CD4-positive, alpha-beta T cell (primary cell): ENCODE measurements around the gene WASF3. TPM values are rescaled to one million over a fixed set of nuclear protein-coding genes. Genes with fewer than 3 reads are reported as not detected.

ENCODE experiments used
- ATAC-seq: fragments of 200-7000 bp; cut with Tn5 transposase; one replicate; pipeline ENCODE4 v1.10.0; 2022; ENCODE audit warnings: mild to moderate bottlenecking; ENCODE audit not compliant: poor library complexity
- CTCF ChIA-PET: fragments of 350-600 bp; sonication (Branson Sonifier 250); formaldehyde crosslinking; loops from one replicate; lab custom pipeline; 2021; ENCODE audit warnings: antibody characterized with exemption, inconsistent platforms; lab: Charles Lee
- POLR2A ChIA-PET: fragments of 350-600 bp; sonication (Branson Sonifier 250); formaldehyde crosslinking; loops from one replicate; lab custom pipeline; 2021; ENCODE audit warnings: antibody characterized with exemption, inconsistent platforms; lab: Charles Lee
- DNase-seq, 14 experiments: peaks; one replicate each; pipeline ENCODE4 v3.0.0-alpha.2; 2013 to 2020; ENCODE audit warnings: mixed read lengths in 2 of 14
- H3K27ac ChIP-seq, 2 donors: one replicate each; pipeline versions ENCODE4 v1.5.1 to v1.7.0; 2013; ENCODE audit warnings: low read length in 2 of 2, low read depth in 1 of 2, mild to moderate bottlenecking in 1 of 2
- H3K27me3 ChIP-seq, 2 experiments: 1 replicate in 1 of 2; 2 replicates in 1 of 2; pipeline versions ENCODE4 v1.6.1 to v1.7.0; 2013; ENCODE audit warnings: low read length in 2 of 2, control low read depth in 1 of 2, mild to moderate bottlenecking in 1 of 2, moderate library complexity in 1 of 2; ENCODE audit not compliant: insufficient read depth in 2 of 2, control insufficient read depth in 1 of 2
- H3K36me3 ChIP-seq: one replicate; pipeline ENCODE4 v1.6.1; 2013; ENCODE audit warnings: low read length, control low read depth; ENCODE audit not compliant: insufficient read depth
- H3K4me1 ChIP-seq: one replicate; pipeline ENCODE4 v1.6.1; 2013; ENCODE audit warnings: low read length, control low read depth; ENCODE audit not compliant: insufficient read depth
- H3K4me3 ChIP-seq: one replicate; pipeline ENCODE4 v1.5.1; 2013; ENCODE audit warnings: mild to moderate bottlenecking, low read length, moderate library complexity
- H3K9me3 ChIP-seq, 2 experiments: 1 replicate in 1 of 2; 2 replicates in 1 of 2; pipeline versions ENCODE4 v1.6.1 to v1.7.0; 2013; ENCODE audit warnings: low read length in 2 of 2, mild to moderate bottlenecking in 2 of 2, control low read depth in 1 of 2, moderate library complexity in 1 of 2; ENCODE audit not compliant: control insufficient read depth in 1 of 2, insufficient read depth in 1 of 2
- H3K27ac Mint-ChIP-seq: one replicate; pipeline ENCODE4 v1.8.0; 2020; ENCODE audit warnings: mixed read lengths
- H3K27me3 Mint-ChIP-seq: one replicate; pipeline ENCODE4 v1.8.0; 2021; ENCODE audit warnings: mixed read lengths
- H3K36me3 Mint-ChIP-seq: one replicate; pipeline ENCODE4 v1.8.0; 2021; ENCODE audit warnings: low read depth, mixed read lengths
- H3K4me1 Mint-ChIP-seq: one replicate; pipeline ENCODE4 v1.8.0; 2021; ENCODE audit warnings: low read depth, mixed read lengths
- H3K4me3 Mint-ChIP-seq: one replicate; pipeline ENCODE4 v1.8.0; 2020; ENCODE audit warnings: mild to moderate bottlenecking, mixed read lengths
- H3K9me3 Mint-ChIP-seq: one replicate; pipeline ENCODE4 v1.8.0; 2020; ENCODE audit warnings: mixed read lengths
- intact Hi-C, 2 experiments: fragments of 100-400 bp; cut with DNase I in 1 of 2; cut with micrococcal nuclease in 1 of 2; formaldehyde crosslinking; loops; one replicate each; pipeline versions ENCODE4 v1.15.1 to v1.9.0; 2023 to 2025; cut with DNase I, micrococcal nuclease
- total RNA-seq, 174 experiments: library from RNA in 2 of 174; stranded (reverse) in 2 of 174; gene quantifications; one replicate each; pipeline ENCODE4 v1.2.3 and lab custom pipeline; 2021 to 2026
- TF ChIP-seq, protein P1 (sequence below): fragments of 200-600 bp; IDR thresholded peaks from one replicate; pipeline ENCODE4 v1.8.0; 2022; ENCODE audit warnings: antibody characterized with exemption, mild to moderate bottlenecking

The WASF3 gene
- total RNA-seq, 2 experiments from 2014 or later = 0.08 TPM; not detected in 1

DNA sequence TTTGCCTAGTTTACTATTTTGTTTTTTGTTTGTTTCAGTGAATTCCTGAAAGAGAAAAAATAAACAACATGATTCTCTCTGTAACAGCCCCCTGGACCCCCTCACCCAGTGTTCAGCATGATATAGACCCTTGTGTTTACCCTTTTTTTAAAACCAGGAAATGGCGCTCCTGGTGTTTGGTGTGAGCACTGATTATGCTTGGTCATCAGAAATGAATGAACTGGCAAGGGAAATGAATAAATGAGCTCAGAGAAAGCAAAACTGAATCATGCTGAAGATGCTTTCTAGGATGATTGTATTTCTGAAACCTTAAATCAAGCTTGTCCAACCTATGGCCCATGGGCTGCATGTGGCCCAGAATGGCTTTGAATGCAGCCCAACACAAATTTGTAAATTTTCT lies 22.1 kb downstream of the WASF3 start:
- Histone ChIP-seq H3K9me3 (peaks cover 4 to 9% of the 10 kb centered on the region in 2 experiments), H3K36me3 (no peaks in the 10 kb centered on the region), H3K27ac (no peak overlapping the region), H3K4me3 (no peak overlapping the region), H3K27me3 (peaks cover 0 to 8% of the 10 kb centered on the region in 2 experiments), H3K4me1 (no peaks in the 10 kb centered on the region)
- CTCF ChIA-PET = no interaction called here
- no peaks in the 10 kb centered on the region for H3K4me1 Mint-ChIP-seq
- TF ChIP-seq, protein P1, sequence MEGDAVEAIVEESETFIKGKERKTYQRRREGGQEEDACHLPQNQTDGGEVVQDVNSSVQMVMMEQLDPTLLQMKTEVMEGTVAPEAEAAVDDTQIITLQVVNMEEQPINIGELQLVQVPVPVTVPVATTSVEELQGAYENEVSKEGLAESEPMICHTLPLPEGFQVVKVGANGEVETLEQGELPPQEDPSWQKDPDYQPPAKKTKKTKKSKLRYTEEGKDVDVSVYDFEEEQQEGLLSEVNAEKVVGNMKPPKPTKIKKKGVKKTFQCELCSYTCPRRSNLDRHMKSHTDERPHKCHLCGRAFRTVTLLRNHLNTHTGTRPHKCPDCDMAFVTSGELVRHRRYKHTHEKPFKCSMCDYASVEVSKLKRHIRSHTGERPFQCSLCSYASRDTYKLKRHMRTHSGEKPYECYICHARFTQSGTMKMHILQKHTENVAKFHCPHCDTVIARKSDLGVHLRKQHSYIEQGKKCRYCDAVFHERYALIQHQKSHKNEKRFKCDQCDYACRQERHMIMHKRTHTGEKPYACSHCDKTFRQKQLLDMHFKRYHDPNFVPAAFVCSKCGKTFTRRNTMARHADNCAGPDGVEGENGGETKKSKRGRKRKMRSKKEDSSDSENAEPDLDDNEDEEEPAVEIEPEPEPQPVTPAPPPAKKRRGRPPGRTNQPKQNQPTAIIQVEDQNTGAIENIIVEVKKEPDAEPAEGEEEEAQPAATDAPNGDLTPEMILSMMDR = no peak
- DNase-seq (no peak), ATAC-seq (no peak)
- intact Hi-C loops = no loop called here
- peaks cover 6% of the 10 kb centered on the region for H3K9me3 Mint-ChIP-seq
- no peak overlapping the region for H3K27ac Mint-ChIP-seq
- POLR2A ChIA-PET = no interaction called here
- H3K4me3 Mint-ChIP-seq = no peak overlapping the region
- H3K27me3 Mint-ChIP-seq = peaks cover 47% of the 10 kb centered on the region
- no peaks in the 10 kb centered on the region for H3K36me3 Mint-ChIP-seq

DNA sequence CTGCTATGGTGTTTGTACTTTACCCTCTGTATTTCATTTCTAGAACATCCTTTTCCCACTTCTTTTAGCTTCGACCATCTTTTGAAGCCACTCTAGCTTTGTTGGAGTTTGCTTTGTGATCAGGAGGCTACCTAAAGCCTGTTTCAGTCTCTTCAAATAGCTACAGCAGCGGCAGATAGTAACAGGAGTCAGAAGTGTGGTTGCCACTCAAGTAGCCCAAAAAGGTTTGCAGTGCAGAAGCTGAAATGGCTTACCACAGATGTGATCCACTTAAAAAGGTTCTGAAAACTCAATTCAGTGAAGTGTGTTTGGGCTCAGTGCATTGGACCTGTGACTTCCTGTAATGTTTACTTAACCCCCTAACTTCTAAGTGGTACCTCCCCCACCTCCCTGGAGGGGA lies 26.2 kb downstream of the WASF3 start:
- H3K4me3 ChIP-seq = no peak overlapping the region
- TF ChIP-seq, protein P1 = no peak
- ChIA-PET CTCF (no interaction called here), POLR2A (no interaction called here)
- no peaks in the 10 kb centered on the region for H3K4me1 Mint-ChIP-seq
- H3K36me3 ChIP-seq = no peaks in the 10 kb centered on the region
- DNase-seq = no peak
- H3K27ac Mint-ChIP-seq = no peak overlapping the region
- peaks cover 0 to 3% of the 10 kb centered on the region in 2 experiments for H3K9me3 ChIP-seq
- H3K27me3 ChIP-seq = peaks cover 0 to 12% of the 10 kb centered on the region in 2 experiments
- H3K4me1 ChIP-seq = no peaks in the 10 kb centered on the region
- no peak overlapping the region for H3K4me3 Mint-ChIP-seq
- H3K36me3 Mint-ChIP-seq = no peaks in the 10 kb centered on the region
- intact Hi-C loops = no loop called here
- no peak overlapping the region for H3K27ac ChIP-seq
- peaks cover 30% of the 10 kb centered on the region for H3K27me3 Mint-ChIP-seq
- no peaks in the 10 kb centered on the region for H3K9me3 Mint-ChIP-seq
- ATAC-seq = no peak

DNA sequence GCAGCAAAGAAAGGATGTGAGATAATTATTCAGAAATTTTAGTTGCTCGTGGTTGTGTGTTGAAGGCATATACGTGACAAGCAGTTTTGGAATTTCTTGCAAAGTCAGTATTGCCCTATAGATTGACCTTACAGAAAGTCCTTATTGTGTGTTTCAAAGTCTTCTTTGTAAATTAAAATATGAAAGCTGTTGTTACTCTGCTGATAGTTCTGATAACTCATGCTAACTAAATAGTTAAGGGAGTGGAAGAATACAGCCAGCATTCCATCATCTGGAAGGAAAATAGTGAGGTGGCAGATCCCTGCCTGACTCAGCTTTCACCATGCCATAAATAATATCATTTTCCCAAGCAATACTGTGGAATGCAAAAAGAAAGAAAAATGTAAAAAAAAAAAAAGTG lies 27.2 kb downstream of the WASF3 start:
- H3K9me3 Mint-ChIP-seq = no peaks in the 10 kb centered on the region
- intact Hi-C loops = no loop called here
- ATAC-seq (no peak), DNase-seq (no peak)
- Histone ChIP-seq H3K9me3 (no peaks in the 10 kb centered on the region), H3K4me1 (no peaks in the 10 kb centered on the region), H3K36me3 (no peaks in the 10 kb centered on the region), H3K27me3 (peaks cover 0 to 15% of the 10 kb centered on the region in 2 experiments), H3K27ac (no peak overlapping the region), H3K4me3 (no peak overlapping the region)
- H3K27me3 Mint-ChIP-seq = peaks cover 39% of the 10 kb centered on the region
- no peaks in the 10 kb centered on the region for H3K36me3 Mint-ChIP-seq
- CTCF ChIA-PET = no interaction called here
- TF ChIP-seq, protein P1 = no peak
- H3K4me3 Mint-ChIP-seq = no peak overlapping the region
- H3K27ac Mint-ChIP-seq = no peak overlapping the region
- POLR2A ChIA-PET = no interaction called here
- H3K4me1 Mint-ChIP-seq = no peaks in the 10 kb centered on the region
